Ishikawa (cell line): ENCODE measurements around the gene SCTR.

Experiments
- CEBPB ChIP-seq: IDR thresholded peaks from 2 replicates; pipeline ENCODE4 v1.6.1; 2012
- CREB1 ChIP-seq: IDR thresholded peaks from 2 replicates; pipeline ENCODE4 v1.6.1; 2012; ENCODE audit warnings: low read depth
- EGR1 ChIP-seq: IDR thresholded peaks from 2 replicates; pipeline ENCODE4 v1.6.1; 2012
- EP300 ChIP-seq: IDR thresholded peaks from 2 replicates; pipeline ENCODE4 v1.6.1; 2012; ENCODE audit warnings: borderline replicate concordance
- FOXM1 ChIP-seq: IDR thresholded peaks from 2 replicates; pipeline ENCODE4 v1.6.1; 2012; ENCODE audit warnings: low read depth, borderline replicate concordance
- NFIC ChIP-seq: IDR thresholded peaks from 2 replicates; pipeline ENCODE4 v1.6.1; 2012
- RAD21 ChIP-seq: IDR thresholded peaks from 2 replicates; pipeline ENCODE4 v1.6.1; 2012; ENCODE audit warnings: low read depth
- TAF1 ChIP-seq: IDR thresholded peaks from 2 replicates; pipeline ENCODE4 v1.6.1; 2012; ENCODE audit warnings: low read depth, mild to moderate bottlenecking
- TCF12 ChIP-seq: IDR thresholded peaks from 2 replicates; pipeline ENCODE4 v1.6.1; 2012; ENCODE audit warnings: low read depth
- TEAD4 ChIP-seq: IDR thresholded peaks from 2 replicates; pipeline ENCODE4 v1.6.1; 2012
- YY1 ChIP-seq: IDR thresholded peaks from 2 replicates; pipeline ENCODE4 v1.6.1; 2012; ENCODE audit warnings: low read depth
- ZBTB7A ChIP-seq: IDR thresholded peaks from 2 replicates; pipeline ENCODE4 v1.6.1; 2012; ENCODE audit warnings: low read depth
- TF ChIP-seq, protein P1 (sequence below): IDR thresholded peaks from 2 replicates; pipeline ENCODE4 v1.6.1; 2012
- TF ChIP-seq, protein P2 (sequence below): IDR thresholded peaks from 2 replicates; pipeline ENCODE4 v1.6.1; 2012
- TF ChIP-seq, protein P3 (sequence below): IDR thresholded peaks from 2 replicates; pipeline ENCODE4 v1.6.1; 2012; ENCODE audit warnings: low read depth, mild to moderate bottlenecking

SCTR gene

DNA sequence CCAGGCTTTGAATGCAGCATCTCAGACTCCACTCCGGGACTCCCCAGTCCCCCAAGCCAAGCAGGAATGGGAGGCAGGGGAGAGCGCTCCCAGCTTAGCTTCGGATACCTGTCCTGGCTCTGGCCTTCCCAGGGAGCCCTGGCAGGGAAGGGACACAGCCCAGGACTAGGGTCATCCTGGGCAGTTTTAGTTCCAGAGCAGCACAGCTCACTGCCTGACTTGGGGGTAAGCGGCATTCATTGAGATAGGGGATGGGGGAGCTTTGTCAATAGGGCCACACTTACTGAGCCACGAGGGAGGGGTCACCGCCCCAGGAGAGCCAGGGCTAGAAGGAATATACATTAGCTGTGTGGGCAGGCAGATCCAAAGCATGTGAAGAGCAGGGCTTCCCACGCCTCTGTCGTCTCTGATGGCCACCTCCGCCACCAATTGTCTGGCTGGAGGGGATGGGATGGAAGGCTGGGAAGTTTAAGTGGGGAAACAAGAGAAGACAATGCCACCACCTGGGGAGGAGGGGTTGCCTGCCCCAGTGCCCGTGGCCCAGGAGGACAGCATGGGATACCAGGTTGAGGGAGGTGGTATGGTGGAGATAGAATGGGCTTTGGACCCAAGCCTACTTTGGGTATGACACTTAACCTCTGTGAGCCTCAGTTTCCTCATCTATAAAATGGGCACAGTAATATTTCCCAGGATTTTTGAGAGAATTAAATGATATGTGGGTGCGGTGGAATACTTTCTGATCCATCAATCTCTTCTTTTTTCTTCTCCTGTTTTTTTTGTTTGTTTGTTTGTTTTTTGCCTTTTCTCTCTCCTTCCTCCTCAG, 40.2 kb downstream of the SCTR start:
- no peak for TF ChIP-seq EP300
- TF ChIP-seq CREB1 = no peak
- no peak for TF ChIP-seq RAD21
- TF ChIP-seq TEAD4 = no peak
- no peak for TF ChIP-seq ZBTB7A
- no peak for TF ChIP-seq CEBPB
- TF ChIP-seq, protein P1, sequence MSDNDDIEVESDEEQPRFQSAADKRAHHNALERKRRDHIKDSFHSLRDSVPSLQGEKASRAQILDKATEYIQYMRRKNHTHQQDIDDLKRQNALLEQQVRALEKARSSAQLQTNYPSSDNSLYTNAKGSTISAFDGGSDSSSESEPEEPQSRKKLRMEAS = no peak
- no peak for TF ChIP-seq NFIC
- TF ChIP-seq YY1 = no peak
- TF ChIP-seq, protein P2, sequence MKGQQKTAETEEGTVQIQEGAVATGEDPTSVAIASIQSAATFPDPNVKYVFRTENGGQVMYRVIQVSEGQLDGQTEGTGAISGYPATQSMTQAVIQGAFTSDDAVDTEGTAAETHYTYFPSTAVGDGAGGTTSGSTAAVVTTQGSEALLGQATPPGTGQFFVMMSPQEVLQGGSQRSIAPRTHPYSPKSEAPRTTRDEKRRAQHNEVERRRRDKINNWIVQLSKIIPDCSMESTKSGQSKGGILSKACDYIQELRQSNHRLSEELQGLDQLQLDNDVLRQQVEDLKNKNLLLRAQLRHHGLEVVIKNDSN = no peak
- no peak for TF ChIP-seq TCF12
- TF ChIP-seq TAF1 = no peak
- no peak for TF ChIP-seq FOXM1
- TF ChIP-seq EGR1 = no peak
- TF ChIP-seq, protein P3, sequence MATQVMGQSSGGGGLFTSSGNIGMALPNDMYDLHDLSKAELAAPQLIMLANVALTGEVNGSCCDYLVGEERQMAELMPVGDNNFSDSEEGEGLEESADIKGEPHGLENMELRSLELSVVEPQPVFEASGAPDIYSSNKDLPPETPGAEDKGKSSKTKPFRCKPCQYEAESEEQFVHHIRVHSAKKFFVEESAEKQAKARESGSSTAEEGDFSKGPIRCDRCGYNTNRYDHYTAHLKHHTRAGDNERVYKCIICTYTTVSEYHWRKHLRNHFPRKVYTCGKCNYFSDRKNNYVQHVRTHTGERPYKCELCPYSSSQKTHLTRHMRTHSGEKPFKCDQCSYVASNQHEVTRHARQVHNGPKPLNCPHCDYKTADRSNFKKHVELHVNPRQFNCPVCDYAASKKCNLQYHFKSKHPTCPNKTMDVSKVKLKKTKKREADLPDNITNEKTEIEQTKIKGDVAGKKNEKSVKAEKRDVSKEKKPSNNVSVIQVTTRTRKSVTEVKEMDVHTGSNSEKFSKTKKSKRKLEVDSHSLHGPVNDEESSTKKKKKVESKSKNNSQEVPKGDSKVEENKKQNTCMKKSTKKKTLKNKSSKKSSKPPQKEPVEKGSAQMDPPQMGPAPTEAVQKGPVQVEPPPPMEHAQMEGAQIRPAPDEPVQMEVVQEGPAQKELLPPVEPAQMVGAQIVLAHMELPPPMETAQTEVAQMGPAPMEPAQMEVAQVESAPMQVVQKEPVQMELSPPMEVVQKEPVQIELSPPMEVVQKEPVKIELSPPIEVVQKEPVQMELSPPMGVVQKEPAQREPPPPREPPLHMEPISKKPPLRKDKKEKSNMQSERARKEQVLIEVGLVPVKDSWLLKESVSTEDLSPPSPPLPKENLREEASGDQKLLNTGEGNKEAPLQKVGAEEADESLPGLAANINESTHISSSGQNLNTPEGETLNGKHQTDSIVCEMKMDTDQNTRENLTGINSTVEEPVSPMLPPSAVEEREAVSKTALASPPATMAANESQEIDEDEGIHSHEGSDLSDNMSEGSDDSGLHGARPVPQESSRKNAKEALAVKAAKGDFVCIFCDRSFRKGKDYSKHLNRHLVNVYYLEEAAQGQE = no peak

DNA sequence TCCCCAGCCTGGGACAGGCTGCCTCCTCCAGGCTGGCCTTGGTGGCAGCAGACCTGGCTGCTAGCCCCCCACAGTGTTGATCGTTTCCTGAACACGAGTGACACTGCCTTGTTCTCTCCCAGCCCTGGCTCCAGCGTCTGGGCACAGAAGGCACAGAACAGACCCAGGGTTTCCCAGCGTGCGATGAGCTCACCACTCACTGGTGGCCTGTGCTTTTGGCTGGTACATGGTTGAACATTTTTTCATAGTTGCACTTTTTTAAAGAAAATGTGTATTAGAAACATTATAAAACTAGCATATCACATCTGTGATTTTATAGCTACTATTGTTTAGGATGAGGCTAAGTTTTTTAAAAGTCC, 40.9 kb downstream of the SCTR start:
- TF ChIP-seq, protein P3 = no peak
- TF ChIP-seq FOXM1 (no peak), TCF12 (no peak), TAF1 (no peak), ZBTB7A (no peak), TEAD4 (no peak), RAD21 (no peak), CREB1 (no peak), CEBPB (no peak), YY1 (no peak), NFIC (no peak), EGR1 (no peak), EP300 (no peak)
- TF ChIP-seq, protein P1 = no peak
- TF ChIP-seq, protein P2 = no peak

DNA sequence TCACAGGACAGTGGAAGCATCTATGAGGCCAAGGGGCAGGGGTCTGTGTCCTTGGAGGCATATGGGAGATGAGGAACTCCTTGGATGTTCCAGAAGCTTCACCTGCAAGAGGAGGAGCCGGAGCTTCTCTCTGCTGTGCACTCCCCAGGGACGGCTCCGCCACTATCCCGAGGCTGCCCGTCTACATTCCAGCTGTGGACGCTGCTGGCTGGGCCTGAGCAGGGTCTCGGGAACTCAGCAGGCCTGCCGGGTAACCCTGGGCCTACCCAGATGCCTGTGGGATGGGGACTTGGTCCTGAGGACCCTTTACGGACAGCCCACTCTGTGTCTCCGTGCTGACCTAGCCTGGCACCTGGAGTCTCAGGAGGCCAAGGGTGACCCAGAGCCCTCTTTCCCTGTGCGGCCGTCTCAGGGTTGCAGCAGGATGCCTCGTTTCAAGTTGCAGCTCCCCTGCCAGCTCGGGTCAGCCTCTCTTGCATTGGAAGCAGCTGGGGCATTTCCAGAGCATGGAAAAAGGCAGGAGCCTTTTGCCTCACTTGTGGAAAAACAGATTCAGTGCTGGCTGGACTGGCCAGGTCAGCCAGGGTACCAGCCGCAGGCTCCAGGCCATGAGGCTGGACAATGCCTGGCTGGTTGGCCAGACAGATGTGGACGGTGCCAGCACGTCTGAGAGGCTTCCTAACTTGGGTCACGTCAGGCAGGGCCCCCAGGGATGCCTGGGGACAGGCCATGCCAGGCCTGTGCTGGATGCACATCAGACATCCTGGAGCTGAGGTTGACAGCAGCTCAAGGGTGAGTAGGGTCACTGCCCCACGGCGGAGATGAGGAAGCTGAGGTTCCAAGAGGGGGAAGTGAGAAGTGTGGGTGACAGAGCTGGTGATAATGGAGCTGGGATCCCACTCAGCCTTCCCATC, 41.5 kb downstream of the SCTR start:
- TF ChIP-seq CEBPB (no peak), NFIC (no peak), FOXM1 (no peak), EGR1 (no peak), CREB1 (no peak), TEAD4 (no peak)
- TF ChIP-seq, protein P3 = no peak
- TF ChIP-seq, protein P2 = no peak
